ENCODE measurements around the gene WDR26.
"Not testable (repeated sequence)": the region's sequence is repeated elsewhere in the genome, so short reads cannot be mapped to it uniquely, and the experiment has no call there.

Gene WDR26

DNA sequence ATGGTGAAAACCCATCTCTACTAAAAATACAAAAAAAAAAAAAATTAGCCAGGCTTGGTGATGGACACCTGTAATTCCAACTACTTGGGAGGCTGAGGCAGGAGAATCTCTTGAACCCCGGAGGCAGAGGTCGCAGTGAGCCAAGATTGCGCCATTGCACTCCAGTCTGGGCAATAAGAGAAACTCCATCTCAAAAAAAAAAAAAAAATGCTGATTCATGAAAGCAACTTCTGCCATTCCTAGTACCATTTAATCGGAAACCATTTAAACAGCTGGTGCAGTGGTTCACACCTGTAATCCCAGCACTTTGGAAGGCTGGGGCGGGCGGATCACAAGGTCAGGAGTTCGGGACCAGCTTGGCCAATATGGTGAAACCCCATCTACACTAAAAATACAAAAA, 5.9 kb downstream of the WDR26 start:
- H3K4me3 ChIP-seq (ENCODE audit: low read depth in 1 of 2, low read length in 2 of 2); H3K27me3 ChIP-seq (ENCODE audit: control insufficient read depth in 1 of 2, insufficient read depth in 2 of 2, low read length in 2 of 2); H3K9ac ChIP-seq (ENCODE audit: low read depth in 1 of 2, low read length in 2 of 2); H3K9me3 ChIP-seq (ENCODE audit: control insufficient read depth in 1 of 2, low read length in 2 of 2); H3K27ac ChIP-seq (ENCODE audit: low read depth, low read length): not testable (repeated sequence)
- H3K36me3 ChIP-seq (ENCODE audit: control insufficient read depth in 1 of 2, insufficient read depth in 2 of 2, low read length in 2 of 2), result peaks cover 9 to 15% of the 10 kb centered on the region in 2 donors
- H3K4me1 ChIP-seq (ENCODE audit: control insufficient read depth in 1 of 2, insufficient read depth in 2 of 2, low read length in 2 of 2), result peaks cover 24 to 25% of the 10 kb centered on the region in 2 donors

- no peak overlapping the region for H3K27ac ChIP-seq (ENCODE audit: low read depth, low read length)
- H3K27me3 ChIP-seq (ENCODE audit: control insufficient read depth in 1 of 2, insufficient read depth in 2 of 2, low read length in 2 of 2), result no peaks in the 10 kb centered on the region
- H3K4me3 ChIP-seq (ENCODE audit: low read depth in 1 of 2, low read length in 2 of 2), result no peak overlapping the region
- no peaks in the 10 kb centered on the region for H3K9me3 ChIP-seq (ENCODE audit: control insufficient read depth in 1 of 2, low read length in 2 of 2)
- H3K9ac ChIP-seq (ENCODE audit: low read depth in 1 of 2, low read length in 2 of 2), result no peak overlapping the region
- peaks cover 15 to 18% of the 10 kb centered on the region in 2 donors for H3K4me1 ChIP-seq (ENCODE audit: control insufficient read depth in 1 of 2, insufficient read depth in 2 of 2, low read length in 2 of 2)
- peaks cover 16 to 28% of the 10 kb centered on the region in 2 donors for H3K36me3 ChIP-seq (ENCODE audit: control insufficient read depth in 1 of 2, insufficient read depth in 2 of 2, low read length in 2 of 2)
Observed at GRCh38 chr1:224427346-224427745, 7.3 kb downstream of the WDR26 start.

DNA sequence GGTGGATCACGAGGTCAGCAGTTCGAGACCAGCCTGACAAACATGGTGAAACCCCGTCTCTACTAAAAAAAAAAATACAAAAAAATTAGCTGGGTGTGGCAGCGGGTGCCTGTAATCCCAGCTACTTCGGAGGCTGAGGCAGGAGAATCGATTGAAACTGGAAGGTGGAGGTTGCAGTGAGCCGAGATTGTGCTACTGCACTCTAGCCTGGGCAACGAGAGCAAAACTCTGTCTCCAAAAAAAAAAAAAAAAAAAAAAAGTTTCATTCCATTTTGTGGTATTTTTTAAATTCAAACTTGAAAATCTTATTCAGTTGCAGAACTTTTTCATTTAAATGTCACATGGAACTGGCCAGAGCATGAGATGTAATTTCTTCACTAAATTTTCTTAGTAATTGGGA, 7.7 kb downstream of the WDR26 start:
- not testable (repeated sequence) for H3K27ac ChIP-seq (ENCODE audit: low read depth, low read length); H3K4me3 ChIP-seq (ENCODE audit: low read depth in 1 of 2, low read length in 2 of 2); H3K27me3 ChIP-seq (ENCODE audit: control insufficient read depth in 1 of 2, insufficient read depth in 2 of 2, low read length in 2 of 2); H3K9ac ChIP-seq (ENCODE audit: low read depth in 1 of 2, low read length in 2 of 2); H3K9me3 ChIP-seq (ENCODE audit: control insufficient read depth in 1 of 2, low read length in 2 of 2)
- Histone ChIP-seq H3K36me3 (ENCODE audit: control insufficient read depth in 1 of 2, insufficient read depth in 2 of 2, low read length in 2 of 2) (peaks cover 21 to 33% of the 10 kb centered on the region in 2 donors), H3K4me1 (ENCODE audit: control insufficient read depth in 1 of 2, insufficient read depth in 2 of 2, low read length in 2 of 2) (peaks cover 13 to 14% of the 10 kb centered on the region in 2 donors)

GRCh38 chr1:224425279-224425884, 9.2 kb downstream of the WDR26 start:
- H3K9ac ChIP-seq (ENCODE audit: low read depth in 1 of 2, low read length in 2 of 2), result no peak overlapping the region
- H3K27me3 ChIP-seq (ENCODE audit: control insufficient read depth in 1 of 2, insufficient read depth in 2 of 2, low read length in 2 of 2), result no peaks in the 10 kb centered on the region
- no peak overlapping the region for H3K4me3 ChIP-seq (ENCODE audit: low read depth in 1 of 2, low read length in 2 of 2)
- peaks cover 0 to 3% of the 10 kb centered on the region in 2 donors for H3K4me1 ChIP-seq (ENCODE audit: control insufficient read depth in 1 of 2, insufficient read depth in 2 of 2, low read length in 2 of 2)
- peaks cover 28 to 48% of the 10 kb centered on the region in 2 donors for H3K36me3 ChIP-seq (ENCODE audit: control insufficient read depth in 1 of 2, insufficient read depth in 2 of 2, low read length in 2 of 2)
- no peak overlapping the region for H3K27ac ChIP-seq (ENCODE audit: low read depth, low read length)
- no peaks in the 10 kb centered on the region for H3K9me3 ChIP-seq (ENCODE audit: control insufficient read depth in 1 of 2, low read length in 2 of 2)

- no peaks in the 10 kb centered on the region for H3K4me1 ChIP-seq (ENCODE audit: control insufficient read depth in 1 of 2, insufficient read depth in 2 of 2, low read length in 2 of 2)
- H3K9me3 ChIP-seq (ENCODE audit: control insufficient read depth in 1 of 2, low read length in 2 of 2), result no peaks in the 10 kb centered on the region
- H3K36me3 ChIP-seq (ENCODE audit: control insufficient read depth in 1 of 2, insufficient read depth in 2 of 2, low read length in 2 of 2), result peaks cover 58 to 93% of the 10 kb centered on the region in 2 donors
- H3K9ac ChIP-seq (ENCODE audit: low read depth in 1 of 2, low read length in 2 of 2), result no peak overlapping the region
- no peak overlapping the region for H3K4me3 ChIP-seq (ENCODE audit: low read depth in 1 of 2, low read length in 2 of 2)
- H3K27me3 ChIP-seq (ENCODE audit: control insufficient read depth in 1 of 2, insufficient read depth in 2 of 2, low read length in 2 of 2), result no peaks in the 10 kb centered on the region
- H3K27ac ChIP-seq (ENCODE audit: low read depth, low read length), result no peak overlapping the region
Observed at GRCh38 chr1:224420106-224420505, 14.5 kb downstream of the WDR26 start.

DNA sequence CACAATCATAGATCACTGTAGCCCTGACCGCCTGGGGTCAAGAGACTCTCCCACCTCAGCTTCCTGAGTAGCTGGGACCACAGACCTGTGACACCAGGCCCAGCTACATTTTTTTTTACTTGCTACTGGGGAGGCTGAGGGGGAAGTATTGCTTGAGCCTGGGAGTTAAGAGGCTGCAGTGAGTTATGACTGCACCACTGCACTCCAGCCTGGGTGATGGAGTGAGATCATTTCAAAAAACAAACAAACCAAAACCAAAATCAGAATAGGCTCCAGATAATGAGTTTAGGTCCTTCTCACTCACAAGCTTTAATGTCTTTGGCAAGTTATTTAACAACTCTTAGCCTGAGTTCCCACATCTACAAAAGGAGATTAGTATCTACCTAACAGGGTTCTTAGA, 22.8 kb downstream of the WDR26 start:
- H3K4me3 ChIP-seq (ENCODE audit: low read depth in 1 of 2, low read length in 2 of 2), result no peak overlapping the region
- no peaks in the 10 kb centered on the region for H3K4me1 ChIP-seq (ENCODE audit: control insufficient read depth in 1 of 2, insufficient read depth in 2 of 2, low read length in 2 of 2)
- H3K27ac ChIP-seq (ENCODE audit: low read depth, low read length), result no peak overlapping the region
- peaks cover 6 to 70% of the 10 kb centered on the region in 2 donors for H3K36me3 ChIP-seq (ENCODE audit: control insufficient read depth in 1 of 2, insufficient read depth in 2 of 2, low read length in 2 of 2)
- H3K27me3 ChIP-seq (ENCODE audit: control insufficient read depth in 1 of 2, insufficient read depth in 2 of 2, low read length in 2 of 2), result no peaks in the 10 kb centered on the region
- H3K9me3 ChIP-seq (ENCODE audit: control insufficient read depth in 1 of 2, low read length in 2 of 2), result no peaks in the 10 kb centered on the region
- no peak overlapping the region for H3K9ac ChIP-seq (ENCODE audit: low read depth in 1 of 2, low read length in 2 of 2)

GRCh38 chr1:224408294-224408590, 26.4 kb downstream of the WDR26 start:
- peaks cover 13 to 83% of the 10 kb centered on the region in 2 donors for H3K36me3 ChIP-seq (ENCODE audit: control insufficient read depth in 1 of 2, insufficient read depth in 2 of 2, low read length in 2 of 2)

GRCh38 chr1:224407571-224408293, 26.9 kb downstream of the WDR26 start:
- no peaks in the 10 kb centered on the region for H3K27me3 ChIP-seq (ENCODE audit: control insufficient read depth in 1 of 2, insufficient read depth in 2 of 2, low read length in 2 of 2)
- H3K4me3 ChIP-seq (ENCODE audit: low read depth in 1 of 2, low read length in 2 of 2), result no peak overlapping the region
- H3K36me3 ChIP-seq (ENCODE audit: control insufficient read depth in 1 of 2, insufficient read depth in 2 of 2, low read length in 2 of 2), result peaks cover 13 to 81% of the 10 kb centered on the region in 2 donors
- H3K4me1 ChIP-seq (ENCODE audit: control insufficient read depth in 1 of 2, insufficient read depth in 2 of 2, low read length in 2 of 2), result no peaks in the 10 kb centered on the region
- H3K27ac ChIP-seq (ENCODE audit: low read depth, low read length), result no peak overlapping the region
- no peaks in the 10 kb centered on the region for H3K9me3 ChIP-seq (ENCODE audit: control insufficient read depth in 1 of 2, low read length in 2 of 2)
- no peak overlapping the region for H3K9ac ChIP-seq (ENCODE audit: low read depth in 1 of 2, low read length in 2 of 2)

More at GRCh38 chr1:224408294-224408590, 26.4 kb downstream of the WDR26 start:
- Histone ChIP-seq H3K9me3 (ENCODE audit: control insufficient read depth in 1 of 2, low read length in 2 of 2) (no peaks in the 10 kb centered on the region), H3K4me3 (ENCODE audit: low read depth in 1 of 2, low read length in 2 of 2) (no peak overlapping the region), H3K27me3 (ENCODE audit: control insufficient read depth in 1 of 2, insufficient read depth in 2 of 2, low read length in 2 of 2) (no peaks in the 10 kb centered on the region), H3K4me1 (ENCODE audit: control insufficient read depth in 1 of 2, insufficient read depth in 2 of 2, low read length in 2 of 2) (no peaks in the 10 kb centered on the region), H3K9ac (ENCODE audit: low read depth in 1 of 2, low read length in 2 of 2) (no peak overlapping the region), H3K27ac (ENCODE audit: low read depth, low read length) (no peak overlapping the region)

GRCh38 chr1:224406216-224406615, 28.4 kb downstream of the WDR26 start:
- Histone ChIP-seq H3K27me3 (ENCODE audit: control insufficient read depth in 1 of 2, insufficient read depth in 2 of 2, low read length in 2 of 2) (no peaks in the 10 kb centered on the region), H3K9ac (ENCODE audit: low read depth in 1 of 2, low read length in 2 of 2) (no peak overlapping the region), H3K4me3 (ENCODE audit: low read depth in 1 of 2, low read length in 2 of 2) (no peak overlapping the region), H3K9me3 (ENCODE audit: control insufficient read depth in 1 of 2, low read length in 2 of 2) (no peaks in the 10 kb centered on the region), H3K4me1 (ENCODE audit: control insufficient read depth in 1 of 2, insufficient read depth in 2 of 2, low read length in 2 of 2) (peaks cover 0 to 5% of the 10 kb centered on the region in 2 donors), H3K27ac (ENCODE audit: low read depth, low read length) (no peak overlapping the region), H3K36me3 (ENCODE audit: control insufficient read depth in 1 of 2, insufficient read depth in 2 of 2, low read length in 2 of 2) (peaks cover 11 to 74% of the 10 kb centered on the region in 2 donors)

DNA sequence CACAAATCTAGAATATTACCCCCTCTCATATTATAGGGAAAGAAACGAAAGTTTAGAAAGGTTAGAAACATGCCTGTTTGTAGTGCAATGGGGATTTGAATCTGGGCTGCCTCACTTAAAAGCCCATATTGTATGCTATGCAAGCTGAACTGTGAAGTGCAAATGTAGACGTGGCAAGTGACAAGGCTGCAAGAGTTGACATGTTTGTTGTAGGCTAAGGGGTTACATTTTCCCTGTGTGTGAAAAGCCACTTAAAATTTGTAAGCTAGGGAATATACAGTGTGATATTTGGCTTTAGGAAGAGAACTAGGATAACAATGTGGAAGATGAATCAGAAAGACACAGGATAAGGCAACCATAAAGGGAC, 29.0 kb downstream of the WDR26 start:
- no peaks in the 10 kb centered on the region for H3K9me3 ChIP-seq (ENCODE audit: control insufficient read depth in 1 of 2, low read length in 2 of 2)
- H3K36me3 ChIP-seq (ENCODE audit: control insufficient read depth in 1 of 2, insufficient read depth in 2 of 2, low read length in 2 of 2), result peaks cover 7 to 74% of the 10 kb centered on the region in 2 donors
- peaks cover 0 to 5% of the 10 kb centered on the region in 2 donors for H3K4me1 ChIP-seq (ENCODE audit: control insufficient read depth in 1 of 2, insufficient read depth in 2 of 2, low read length in 2 of 2)
- H3K4me3 ChIP-seq (ENCODE audit: low read depth in 1 of 2, low read length in 2 of 2), result no peak overlapping the region
- H3K9ac ChIP-seq (ENCODE audit: low read depth in 1 of 2, low read length in 2 of 2), result no peak overlapping the region
- H3K27ac ChIP-seq (ENCODE audit: low read depth, low read length), result no peak overlapping the region
- H3K27me3 ChIP-seq (ENCODE audit: control insufficient read depth in 1 of 2, insufficient read depth in 2 of 2, low read length in 2 of 2), result no peaks in the 10 kb centered on the region
